Measurements from ENCODE around the gene UNC79.

DNA sequence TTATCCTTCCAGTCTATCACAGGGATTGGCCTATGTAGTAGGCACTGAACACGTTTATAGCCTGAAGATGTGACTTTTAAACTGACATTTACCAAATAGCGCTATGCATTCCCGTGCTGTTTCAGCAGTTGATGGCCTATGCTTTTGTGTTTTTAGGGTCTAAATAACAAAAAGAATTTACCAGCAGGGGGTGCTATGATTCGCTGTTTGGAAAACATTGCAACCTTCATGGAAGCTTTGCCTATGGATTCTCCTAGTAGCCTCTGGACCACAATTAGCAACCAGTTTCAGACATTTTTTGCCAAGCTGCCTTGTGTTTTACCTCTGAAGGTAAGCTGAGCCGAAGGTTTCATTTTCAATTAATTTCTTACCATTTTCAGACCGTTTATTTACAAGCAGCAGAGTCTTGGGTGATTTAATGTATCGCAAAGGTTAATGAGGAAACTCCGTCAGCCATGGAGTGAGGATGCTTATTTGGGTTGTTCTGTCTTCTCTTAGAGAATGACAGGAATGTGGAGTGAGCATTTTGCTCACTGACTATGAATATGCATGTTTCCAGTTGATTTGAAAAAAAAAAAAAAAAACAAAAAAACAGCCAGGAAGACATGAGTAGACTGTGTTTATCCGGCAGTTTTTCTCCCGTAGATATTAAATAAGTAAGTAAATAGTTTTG is 224.5 kb downstream of the UNC79 start:
- TF ChIP-seq, protein P1, sequence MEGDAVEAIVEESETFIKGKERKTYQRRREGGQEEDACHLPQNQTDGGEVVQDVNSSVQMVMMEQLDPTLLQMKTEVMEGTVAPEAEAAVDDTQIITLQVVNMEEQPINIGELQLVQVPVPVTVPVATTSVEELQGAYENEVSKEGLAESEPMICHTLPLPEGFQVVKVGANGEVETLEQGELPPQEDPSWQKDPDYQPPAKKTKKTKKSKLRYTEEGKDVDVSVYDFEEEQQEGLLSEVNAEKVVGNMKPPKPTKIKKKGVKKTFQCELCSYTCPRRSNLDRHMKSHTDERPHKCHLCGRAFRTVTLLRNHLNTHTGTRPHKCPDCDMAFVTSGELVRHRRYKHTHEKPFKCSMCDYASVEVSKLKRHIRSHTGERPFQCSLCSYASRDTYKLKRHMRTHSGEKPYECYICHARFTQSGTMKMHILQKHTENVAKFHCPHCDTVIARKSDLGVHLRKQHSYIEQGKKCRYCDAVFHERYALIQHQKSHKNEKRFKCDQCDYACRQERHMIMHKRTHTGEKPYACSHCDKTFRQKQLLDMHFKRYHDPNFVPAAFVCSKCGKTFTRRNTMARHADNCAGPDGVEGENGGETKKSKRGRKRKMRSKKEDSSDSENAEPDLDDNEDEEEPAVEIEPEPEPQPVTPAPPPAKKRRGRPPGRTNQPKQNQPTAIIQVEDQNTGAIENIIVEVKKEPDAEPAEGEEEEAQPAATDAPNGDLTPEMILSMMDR (IDR thresholded peaks at IDR 0.05): peak in 2 of 3 experiments; percentile 66
- no peak for TF ChIP-seq POLR2A (IDR thresholded peaks at IDR 0.05)

Measured in testis (tissue), 2 donors.